GM18861 (cell line): ENCODE results near the gene OGN.

Source experiments
- ATAC-seq: cut with Tn5 transposase; IDR thresholded peaks from one replicate; pipeline ENCODE4 v1.9.1; 2021; ENCODE audit not compliant: unreplicated experiment

The OGN gene

DNA sequence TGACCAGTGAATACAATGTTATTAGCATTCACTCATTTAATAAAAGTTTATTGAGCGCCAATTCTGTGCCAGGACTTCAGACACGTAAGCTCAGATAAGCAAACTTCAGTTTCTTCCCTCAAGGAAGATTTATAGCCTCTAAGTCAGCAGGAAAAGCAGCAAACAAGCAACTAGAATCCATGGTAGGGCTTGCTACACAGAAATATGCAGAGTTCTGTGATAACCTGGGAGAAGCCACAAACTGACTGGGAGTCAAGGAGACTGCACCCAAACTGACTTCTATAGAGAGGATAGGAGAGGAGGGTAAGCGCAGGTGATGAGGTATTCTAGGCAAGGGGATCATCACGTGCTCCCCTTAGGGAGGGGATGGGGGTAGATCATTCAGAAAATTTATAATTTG lies 1.4 kb upstream of the OGN start:
- no peak for ATAC-seq

DNA sequence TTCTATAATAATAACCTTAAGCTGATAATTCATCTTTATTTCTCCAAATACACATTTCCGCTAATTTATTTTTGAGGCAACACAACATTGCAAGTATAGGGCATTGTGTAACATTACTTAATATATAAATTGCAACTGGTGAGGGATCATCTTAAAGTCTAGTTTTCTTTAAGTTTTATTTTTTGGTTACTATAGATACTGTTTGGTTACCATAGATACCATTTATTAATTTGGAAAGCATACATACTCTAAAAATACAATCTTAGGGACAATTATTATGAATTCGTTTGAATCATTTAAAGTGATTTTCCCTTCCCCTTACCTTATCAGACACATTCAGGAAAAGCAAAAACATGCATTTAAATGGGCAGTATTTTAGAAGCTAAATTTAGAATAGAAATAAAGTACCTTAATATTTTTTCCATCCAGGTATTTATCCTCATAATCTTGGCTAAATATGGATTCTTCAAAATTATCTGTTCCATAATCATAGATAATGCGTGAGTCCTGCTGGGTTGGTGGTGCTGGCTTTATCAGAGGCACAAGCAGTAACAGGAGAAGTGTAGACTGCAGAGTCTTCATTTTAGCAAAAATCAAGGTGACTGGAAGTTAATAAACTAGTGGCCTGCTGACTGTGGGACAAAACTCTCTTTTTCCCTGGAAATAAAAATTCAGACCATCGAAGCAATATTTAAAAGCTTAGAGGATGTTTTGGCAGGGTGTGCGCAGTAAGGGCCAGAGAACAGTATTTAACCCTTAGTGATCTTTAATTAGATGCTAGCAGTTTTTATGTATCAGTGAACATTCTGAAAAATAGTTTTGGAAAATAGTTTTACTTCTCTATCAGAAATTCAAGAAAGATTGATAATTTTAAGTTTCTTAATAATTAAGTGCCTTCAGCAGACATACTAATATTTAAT lies 1.3 kb downstream of the OGN start:
- ATAC-seq: no peak

DNA sequence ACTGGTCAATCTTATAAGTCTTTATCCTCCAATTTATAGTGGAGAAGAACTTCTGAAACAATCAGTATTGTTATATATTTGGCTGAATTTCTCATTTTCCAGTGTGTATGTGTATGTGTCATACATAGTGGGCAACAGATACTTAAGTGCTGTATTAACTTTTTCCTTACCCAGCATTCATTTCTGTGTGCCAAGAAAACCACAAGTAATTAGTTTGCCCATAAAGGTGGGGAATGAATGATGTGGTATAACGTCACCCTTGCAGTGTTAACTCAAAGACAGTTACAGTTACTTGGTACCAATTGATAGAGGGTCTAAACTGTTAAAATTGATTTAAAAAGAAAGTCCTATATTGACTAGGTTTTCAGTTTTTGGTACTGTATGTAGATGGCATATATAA lies 2.0 kb downstream of the OGN start:
- ATAC-seq: no peak

DNA sequence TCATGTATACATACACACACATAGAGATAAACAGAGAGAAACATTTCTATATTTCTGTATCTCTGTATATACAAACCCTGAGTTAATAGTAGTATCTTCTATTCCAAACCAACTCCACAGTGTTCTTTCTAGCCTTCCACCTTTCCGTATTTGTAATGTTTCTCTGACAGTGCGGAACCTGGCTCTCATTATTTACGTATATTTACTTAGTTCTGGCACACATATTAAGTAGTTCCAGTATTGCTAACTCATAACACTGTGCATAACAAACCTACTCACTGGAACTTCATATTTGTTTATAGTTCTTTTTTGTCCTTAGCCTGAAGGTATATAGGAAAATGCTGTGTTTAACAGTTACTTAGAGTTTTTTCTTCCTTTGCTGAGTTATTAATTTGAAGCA lies 6.5 kb downstream of the OGN start:
- no peak for ATAC-seq

DNA sequence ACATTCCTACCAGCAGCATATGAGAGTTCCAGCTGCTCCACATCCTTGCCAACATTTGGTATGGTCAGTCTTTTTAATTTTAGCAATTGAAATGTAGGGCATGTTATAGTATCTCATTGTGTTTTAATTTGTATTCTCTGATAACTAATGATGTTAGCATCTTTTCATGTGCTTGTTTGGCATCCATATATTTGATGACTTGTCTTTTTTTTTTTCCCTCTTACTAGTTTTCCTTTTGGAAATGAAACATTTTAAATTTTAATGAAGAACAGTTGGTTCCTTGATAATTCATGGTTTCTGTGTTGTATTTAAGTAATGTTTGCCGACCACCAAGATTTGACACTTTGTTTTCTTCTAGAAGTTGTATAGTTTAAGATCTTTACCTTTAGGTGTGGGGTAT lies 8.8 kb downstream of the OGN start:
- no peak for ATAC-seq

DNA sequence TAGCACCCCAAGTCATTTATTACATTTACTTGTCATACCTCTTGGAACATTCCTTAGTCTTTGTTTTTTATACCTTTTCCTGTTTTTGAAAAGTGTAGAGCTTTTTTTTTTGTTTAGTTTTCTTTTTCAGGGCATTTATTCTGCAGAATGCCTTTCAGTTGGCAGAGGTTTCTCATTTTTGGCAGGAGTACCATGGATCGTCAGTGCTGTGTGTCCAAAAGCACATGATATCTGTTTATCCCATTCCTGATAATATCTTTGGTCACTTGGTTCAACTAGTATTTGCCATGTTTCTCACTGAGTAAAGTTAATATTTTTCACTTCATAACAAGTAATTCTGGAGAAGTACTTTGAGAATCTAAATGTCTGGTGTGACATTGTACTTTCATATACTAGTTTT lies 10.7 kb downstream of the OGN start:
- no peak for ATAC-seq

DNA sequence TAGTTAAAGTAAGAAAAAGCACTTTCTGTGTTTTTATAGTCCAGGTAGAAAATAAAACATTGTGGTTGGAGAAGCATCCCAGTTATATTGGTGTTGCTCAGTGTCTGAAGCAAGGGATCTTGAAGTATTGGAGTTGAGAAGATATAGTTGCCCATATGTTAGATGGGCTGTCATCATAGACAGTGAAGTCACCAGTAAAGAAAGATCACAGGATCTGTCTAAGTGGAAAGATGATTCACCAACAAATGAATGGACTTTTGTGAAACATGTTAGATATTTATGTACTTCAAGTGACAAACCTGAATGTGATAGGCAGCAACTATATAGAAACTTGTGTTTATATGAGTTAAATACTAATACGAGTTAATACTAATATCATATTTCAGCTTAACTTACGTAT lies 11.7 kb downstream of the OGN start:
- no peak for ATAC-seq

DNA sequence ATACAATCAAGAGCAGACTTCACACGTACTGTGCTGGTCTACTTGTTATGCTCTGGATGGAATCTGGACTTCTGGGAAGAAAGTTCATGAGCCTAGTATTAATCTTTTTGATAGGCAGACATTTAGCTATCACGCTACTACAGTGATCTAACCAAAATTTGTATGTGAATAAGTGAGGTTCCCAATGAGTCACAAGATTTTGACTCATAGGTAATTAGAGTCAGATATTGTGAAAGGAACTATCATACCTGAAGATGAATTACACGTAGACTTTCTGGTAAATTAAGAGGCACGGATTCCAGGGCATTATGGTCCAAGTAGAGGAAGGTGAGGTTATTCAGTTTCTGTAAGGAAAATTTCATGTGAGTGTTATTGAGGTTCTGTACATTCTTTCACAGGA lies 18.4 kb downstream of the OGN start:
- no peak for ATAC-seq

DNA sequence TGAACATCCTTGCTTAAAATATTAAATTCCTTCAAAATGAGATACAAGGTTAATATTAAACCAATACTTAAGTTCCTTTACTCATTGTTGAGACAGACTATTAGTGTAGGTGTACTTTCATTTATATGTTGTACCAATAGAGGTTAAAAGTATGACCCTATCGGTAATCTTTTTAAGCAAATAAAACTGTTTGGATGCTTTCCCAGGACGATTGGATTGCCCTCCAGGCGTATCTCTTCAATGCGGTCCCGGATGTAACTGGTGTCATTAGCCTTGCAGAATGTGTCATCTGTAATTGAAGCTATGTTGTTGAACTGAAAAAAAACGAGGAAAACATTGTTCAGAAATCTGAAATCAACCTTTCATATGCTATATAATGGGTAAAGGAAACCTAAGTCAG lies 18.9 kb downstream of the OGN start:
- no peak for ATAC-seq

DNA sequence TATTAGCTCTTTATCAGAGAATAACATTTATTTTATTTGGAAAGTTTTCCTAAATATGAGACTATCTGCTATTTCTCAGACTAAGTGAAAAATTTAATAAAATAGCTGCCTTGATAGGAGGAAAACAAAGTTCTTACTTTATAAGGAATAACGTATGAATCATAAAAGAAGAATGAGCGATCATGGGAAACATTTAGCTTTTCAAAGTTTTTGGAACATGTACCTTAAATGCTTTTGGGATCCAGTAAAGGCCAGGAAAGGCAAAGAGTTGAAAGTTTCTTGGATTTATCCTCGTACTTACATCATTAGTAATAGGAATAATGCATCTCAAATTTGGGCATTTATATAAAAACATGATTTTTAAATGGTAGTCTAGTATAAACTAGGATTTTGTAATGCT lies 19.4 kb downstream of the OGN start:
- no peak for ATAC-seq

DNA sequence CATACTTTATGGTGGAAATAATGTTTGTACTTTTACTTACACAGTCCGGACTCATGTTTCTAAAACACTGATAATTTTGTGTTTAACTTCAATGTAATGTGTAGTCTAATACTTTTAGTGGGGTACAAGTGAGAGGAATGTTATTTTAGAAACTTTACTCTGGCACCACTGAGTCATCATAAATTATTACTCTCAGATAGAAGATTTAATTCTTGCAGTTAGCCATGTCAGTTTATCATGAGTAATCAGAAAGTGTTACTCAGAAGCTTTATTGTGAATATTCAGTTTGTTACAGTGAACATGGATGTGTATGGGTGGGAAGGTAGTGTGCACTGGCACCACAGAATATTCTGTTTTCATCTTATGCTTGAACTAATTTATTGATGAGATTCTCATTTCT lies 20.0 kb downstream of the OGN start:
- no peak for ATAC-seq

DNA sequence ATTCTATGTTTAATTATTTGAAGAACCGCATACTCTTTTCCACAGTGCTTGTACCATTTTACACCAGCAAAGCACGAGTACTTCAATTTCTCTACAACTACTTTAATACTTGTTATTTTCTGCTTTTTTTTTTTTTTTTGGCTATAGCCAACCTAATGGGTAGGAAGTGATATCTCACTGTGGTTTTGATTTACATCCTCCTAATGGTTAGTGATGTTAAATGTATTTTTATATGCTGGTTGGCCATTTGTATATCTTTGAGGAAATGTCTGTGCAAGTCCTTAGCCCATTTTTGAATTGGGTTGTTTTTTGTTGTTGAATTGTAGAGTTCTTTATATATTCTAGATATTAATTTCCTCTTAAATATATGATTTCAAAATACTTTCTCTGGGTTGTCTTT lies 22.6 kb downstream of the OGN start:
- no peak for ATAC-seq

DNA sequence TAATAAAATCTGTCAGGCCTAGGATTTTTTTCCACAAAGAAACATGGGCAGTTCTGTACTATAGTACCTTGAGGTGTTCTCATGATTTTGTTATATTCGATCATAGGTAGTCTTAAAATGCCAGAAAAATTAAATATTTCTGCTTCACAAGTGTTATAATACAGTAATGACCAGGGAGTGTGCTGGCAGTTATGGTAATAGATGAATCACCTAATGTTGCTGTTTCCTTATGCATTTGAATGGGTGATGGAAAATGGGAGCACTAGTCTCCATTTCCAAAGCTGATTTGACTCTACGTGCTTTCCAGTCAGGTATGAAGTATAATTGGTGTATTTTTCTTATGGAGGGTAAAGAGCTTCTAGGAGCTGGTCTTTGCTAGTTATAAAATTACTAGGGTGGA lies 23.8 kb downstream of the OGN start:
- ATAC-seq: no peak

DNA sequence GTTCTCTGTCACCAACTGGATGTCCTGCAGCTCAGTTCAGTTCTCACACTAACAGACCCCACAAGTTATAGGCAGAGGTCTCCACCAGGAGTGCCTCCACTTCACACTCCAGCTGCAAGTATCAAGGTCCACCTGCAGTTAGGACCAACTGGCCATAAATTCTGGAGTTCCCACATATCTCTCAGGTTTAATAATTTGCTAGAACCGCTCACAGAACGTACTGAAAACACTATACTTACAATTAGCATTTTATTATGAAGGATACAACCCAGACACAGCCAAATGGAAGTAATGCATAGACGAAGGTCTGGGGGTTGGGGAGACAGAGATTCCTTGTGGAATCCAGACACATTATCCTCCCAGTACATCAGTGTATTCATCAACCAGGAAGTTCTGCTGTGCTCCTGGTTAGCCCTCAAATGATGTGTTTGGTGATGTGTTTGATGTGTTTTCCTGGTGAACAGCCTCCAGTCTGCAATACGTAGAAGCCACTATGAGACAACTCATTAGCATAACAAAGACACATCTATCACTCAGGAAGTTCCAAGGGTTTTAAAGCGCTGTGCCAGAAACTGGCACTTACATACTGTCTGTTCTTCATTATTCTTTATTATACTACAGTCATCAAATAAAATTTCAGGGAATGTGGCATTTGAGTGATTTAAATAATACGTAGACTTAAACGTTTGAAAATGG lies 25.4 kb downstream of the OGN start:
- no peak for ATAC-seq

DNA sequence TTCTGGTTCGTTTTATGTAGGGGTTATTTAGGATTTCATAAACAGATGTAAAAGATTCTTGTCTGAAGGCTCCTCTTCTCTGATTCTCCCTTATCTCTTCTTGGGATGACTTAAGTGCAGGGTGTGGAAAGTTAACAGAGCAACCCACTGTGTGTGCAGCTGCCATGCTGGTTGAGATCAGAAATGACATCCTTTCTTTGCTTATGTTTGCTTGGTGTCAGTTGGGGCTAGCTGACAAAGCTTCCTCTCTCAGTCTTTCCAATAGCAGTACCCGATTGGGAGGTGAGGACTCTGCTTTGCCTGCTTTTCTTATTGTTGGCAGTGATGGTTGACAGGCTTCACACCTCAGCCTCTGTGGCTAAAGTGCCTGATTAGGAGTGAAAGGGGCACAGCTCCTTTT lies 26.5 kb downstream of the OGN start:
- no peak for ATAC-seq

DNA sequence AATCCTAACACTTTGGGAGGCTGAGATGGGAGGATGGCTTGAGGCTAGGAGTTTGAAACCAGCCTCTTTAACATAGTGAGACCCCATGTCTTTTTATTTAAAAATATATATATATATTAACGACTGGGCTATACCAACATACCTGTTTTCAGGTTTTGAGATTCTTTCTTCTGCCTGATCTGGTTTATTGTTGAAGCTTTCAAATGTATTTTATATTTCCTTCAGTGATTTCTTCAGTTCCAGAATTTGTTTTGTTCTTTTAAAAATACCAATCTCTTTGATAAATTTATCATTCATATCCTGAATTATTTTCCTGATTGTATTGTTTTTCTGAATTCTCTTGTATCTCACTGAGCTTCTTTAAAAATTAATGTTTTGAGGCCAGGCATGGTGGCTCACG lies 31.2 kb downstream of the OGN start:
- ATAC-seq: no peak

DNA sequence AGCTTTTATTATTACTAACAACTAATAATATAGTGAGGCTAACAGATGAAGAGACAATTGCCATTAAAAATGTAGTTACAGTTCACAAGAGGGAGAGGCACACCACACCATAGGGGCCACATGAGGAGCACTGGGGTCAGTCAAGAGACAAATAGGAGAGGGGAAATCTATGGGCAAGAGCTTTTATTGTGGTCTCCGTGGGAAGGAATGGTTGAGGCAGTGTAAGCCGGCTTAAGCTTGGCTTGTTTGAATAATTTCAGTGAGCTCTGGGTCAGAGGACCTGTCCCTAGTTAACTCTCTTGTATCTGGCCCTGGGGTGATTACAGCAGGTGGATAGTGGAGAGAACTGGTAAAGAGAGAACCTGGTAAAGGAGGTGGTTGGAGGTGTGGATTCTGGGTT lies 35.3 kb downstream of the OGN start:
- no peak for ATAC-seq

DNA sequence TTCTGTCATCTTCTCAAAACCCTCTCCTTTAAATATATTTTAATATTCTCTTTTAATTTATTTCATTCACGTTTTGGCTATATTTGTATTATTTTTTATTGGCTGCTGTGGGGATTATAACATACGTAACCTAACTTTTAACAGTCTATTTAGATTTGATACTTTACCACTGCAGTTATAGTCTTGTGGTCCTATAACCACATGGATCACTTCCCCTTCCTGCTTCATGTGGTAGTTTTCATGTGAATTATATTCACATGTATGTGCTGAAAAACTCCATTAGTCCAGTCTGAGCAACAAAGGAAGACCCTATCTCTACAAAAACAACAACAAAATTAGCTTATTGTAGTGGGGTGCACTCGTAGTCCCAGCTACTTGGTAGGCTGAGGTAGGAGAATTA lies 44.3 kb downstream of the OGN start:
- no peak for ATAC-seq

DNA sequence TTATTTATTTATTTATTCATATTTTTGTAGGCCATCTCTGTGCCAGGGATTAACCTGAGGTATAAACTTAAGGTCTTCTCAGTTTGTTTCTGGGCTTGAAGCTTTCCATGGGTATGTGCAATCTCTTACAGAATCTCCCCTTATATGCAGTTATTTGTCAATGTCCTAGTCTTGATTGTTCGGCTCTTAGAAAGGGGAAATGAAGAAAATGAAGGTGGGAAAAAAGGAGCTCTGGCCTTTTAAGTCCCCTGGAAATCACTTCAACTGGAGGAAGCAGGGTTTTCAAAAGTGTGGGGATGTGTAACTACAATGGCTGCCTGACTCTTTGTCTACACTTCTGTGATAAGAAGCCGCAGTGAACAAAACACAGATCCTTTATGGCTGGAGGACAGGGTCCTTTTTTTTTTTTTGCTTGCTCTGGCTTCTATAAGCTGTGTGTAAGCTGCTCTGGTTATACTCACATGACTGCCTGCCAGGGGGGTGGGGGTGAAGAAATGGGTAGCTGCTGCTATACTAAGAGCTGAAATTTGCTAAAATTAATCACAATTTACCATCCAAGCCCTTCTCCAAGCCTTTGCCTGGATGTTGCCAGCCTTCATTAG lies 44.9 kb downstream of the OGN start:
- ATAC-seq: no peak

DNA sequence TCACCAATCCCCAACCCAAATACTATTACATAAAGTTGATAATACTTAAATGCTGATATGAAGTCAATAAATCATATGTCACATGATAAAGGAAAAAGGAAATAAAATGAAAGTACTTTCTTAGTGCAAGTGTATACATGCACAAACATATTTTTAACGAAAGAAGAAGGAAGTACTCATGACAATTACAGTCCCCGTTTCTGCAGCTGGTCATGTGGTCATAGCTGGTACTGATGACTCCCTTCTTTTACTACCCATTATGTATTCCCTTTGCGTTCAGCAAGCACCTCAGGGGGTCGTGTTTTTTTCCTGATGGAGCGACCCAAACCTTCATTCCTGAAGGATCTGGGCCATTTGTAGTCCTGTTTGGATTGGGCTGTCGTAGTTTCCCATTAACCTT lies 51.3 kb downstream of the OGN start:
- no peak for ATAC-seq

DNA sequence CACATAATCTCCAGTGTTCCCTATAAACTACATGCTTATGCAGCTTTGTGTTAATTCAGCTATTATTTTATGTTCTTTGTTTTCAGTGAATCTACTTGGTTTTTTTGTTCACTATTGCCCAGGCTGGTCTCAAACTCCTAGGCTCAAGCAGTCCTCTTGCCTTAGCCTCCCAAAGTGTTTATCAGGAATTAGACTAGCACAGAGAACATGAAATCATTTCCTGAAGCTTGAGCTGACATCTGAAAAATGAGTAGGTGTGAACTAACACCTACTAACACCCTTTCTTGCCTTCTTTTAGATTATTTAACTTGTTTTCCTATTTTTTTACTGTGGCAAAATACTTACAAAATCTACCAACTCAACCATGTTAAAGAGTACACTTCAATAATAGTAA lies 53.6 kb downstream of the OGN start:
- ATAC-seq: no peak
